ENCODE results near the gene INAFM2. TPM values are rescaled to one million over a fixed set of nuclear protein-coding genes. Genes with fewer than 3 reads are reported as not detected.

INAFM2 gene
- total RNA-seq, 1 donor from 2014 or later: 14.9 TPM

GRCh38 chr15:40344631-40345120, 21.2 kb downstream of the INAFM2 start:
- TF ChIP-seq CTCF (IDR thresholded peaks at IDR 0.05; ENCODE audit: insufficient read depth, low read length, poor library complexity, severe bottlenecking): peak; percentile 78
- Histone ChIP-seq H3K36me3 (ENCODE audit: control insufficient read depth, insufficient read depth, low read length) (no peaks in the 10 kb centered on the region), H3K4me3 (ENCODE audit: low read depth, low read length) (no peak overlapping the region), H3K27me3 (ENCODE audit: control insufficient read depth, insufficient read depth, low read length) (no peaks in the 10 kb centered on the region)
- no peak for DNase-seq (ENCODE audit: low read depth)

GRCh38 chr15:40345225-40345866, 21.9 kb downstream of the INAFM2 start:
- no peaks in the 10 kb centered on the region for H3K36me3 ChIP-seq (ENCODE audit: control insufficient read depth, insufficient read depth, low read length)
- no peak for TF ChIP-seq CTCF (IDR thresholded peaks at IDR 0.05; ENCODE audit: insufficient read depth, low read length, poor library complexity, severe bottlenecking)
- no peaks in the 10 kb centered on the region for H3K27me3 ChIP-seq (ENCODE audit: control insufficient read depth, insufficient read depth, low read length)
- DNase-seq (ENCODE audit: low read depth): no peak
- H3K4me3 ChIP-seq (ENCODE audit: low read depth, low read length): no peak overlapping the region

- Histone ChIP-seq H3K36me3 (ENCODE audit: control insufficient read depth, insufficient read depth, low read length) (no peaks in the 10 kb centered on the region), H3K27me3 (ENCODE audit: control insufficient read depth, insufficient read depth, low read length) (no peaks in the 10 kb centered on the region), H3K4me3 (ENCODE audit: low read depth, low read length) (no peak overlapping the region)
- TF ChIP-seq CTCF (IDR thresholded peaks at IDR 0.05; ENCODE audit: insufficient read depth, low read length, poor library complexity, severe bottlenecking): no peak
- DNase-seq (ENCODE audit: low read depth): no peak
These were observed 22.5 kb downstream of the INAFM2 start for GRCh38 chr15:40345867-40346578.

- TF ChIP-seq CTCF (IDR thresholded peaks at IDR 0.05; ENCODE audit: insufficient read depth, low read length, poor library complexity, severe bottlenecking): no peak
- DNase-seq (ENCODE audit: low read depth): no peak
- H3K4me3 ChIP-seq (ENCODE audit: low read depth, low read length): no peak overlapping the region
- H3K36me3 ChIP-seq (ENCODE audit: control insufficient read depth, insufficient read depth, low read length): no peaks in the 10 kb centered on the region
- no peaks in the 10 kb centered on the region for H3K27me3 ChIP-seq (ENCODE audit: control insufficient read depth, insufficient read depth, low read length)
These were observed 23.4 kb downstream of the INAFM2 start for GRCh38 chr15:40346579-40347558.

- DNase-seq (ENCODE audit: low read depth): no peak
- TF ChIP-seq CTCF (IDR thresholded peaks at IDR 0.05; ENCODE audit: insufficient read depth, low read length, poor library complexity, severe bottlenecking): no peak
- Histone ChIP-seq H3K27me3 (ENCODE audit: control insufficient read depth, insufficient read depth, low read length) (peaks cover 2% of the 10 kb centered on the region), H3K4me3 (ENCODE audit: low read depth, low read length) (no peak overlapping the region), H3K36me3 (ENCODE audit: control insufficient read depth, insufficient read depth, low read length) (no peaks in the 10 kb centered on the region)
These were observed 24.3 kb downstream of the INAFM2 start for GRCh38 chr15:40347559-40348473.
